ENCODE data around the gene IQGAP3. TPM values are rescaled to one million over a fixed set of nuclear protein-coding genes. Genes with fewer than 3 reads are reported as not detected.

IQGAP3 gene
- total RNA-seq, 3 donors from 2014 or later: 3.4 to 15.5 (median 5.7) TPM

DNA sequence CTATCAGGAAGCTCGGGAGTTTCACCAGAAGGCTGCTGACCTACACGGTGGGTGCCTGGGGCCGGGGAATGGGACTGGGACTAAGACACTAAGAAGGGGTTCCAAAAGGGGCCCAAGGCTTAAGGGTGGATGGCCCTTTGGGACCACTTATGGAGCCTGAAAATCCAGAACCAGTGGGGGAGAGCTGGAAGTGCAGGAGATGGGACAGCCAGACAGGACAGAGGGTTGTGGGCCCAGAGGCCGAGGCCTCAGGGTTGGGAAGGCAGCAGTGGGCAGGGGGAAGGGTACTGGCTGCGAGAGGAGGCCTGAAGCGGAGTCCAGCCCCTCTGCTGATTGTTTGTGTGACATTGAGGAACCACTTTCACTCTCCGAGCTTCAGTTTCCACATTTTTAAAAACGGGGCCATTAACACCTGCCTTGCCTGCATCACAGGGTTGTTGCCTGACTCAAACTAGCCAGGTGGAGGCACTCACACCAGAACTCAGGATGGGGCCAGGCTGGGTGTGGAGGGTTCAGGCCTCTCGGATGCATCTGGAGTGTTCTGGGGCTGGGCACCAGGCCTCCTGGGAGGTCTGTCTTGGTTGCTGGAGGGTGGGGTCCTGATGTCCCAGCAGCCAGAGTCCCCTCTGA, 10.1 kb upstream of the IQGAP3 start:
- Histone ChIP-seq H3K4me1 (ENCODE audit: low read depth) (no peaks in the 10 kb centered on the region), H3K36me3 (ENCODE audit: low read depth) (no peaks in the 10 kb centered on the region), H3K9me3 (no peaks in the 10 kb centered on the region), H3K4me3 (no peak overlapping the region)
- DNase-seq (peak in 1 of 3 donors; percentile 18), ATAC-seq (no peak)
- TF ChIP-seq, protein P1, sequence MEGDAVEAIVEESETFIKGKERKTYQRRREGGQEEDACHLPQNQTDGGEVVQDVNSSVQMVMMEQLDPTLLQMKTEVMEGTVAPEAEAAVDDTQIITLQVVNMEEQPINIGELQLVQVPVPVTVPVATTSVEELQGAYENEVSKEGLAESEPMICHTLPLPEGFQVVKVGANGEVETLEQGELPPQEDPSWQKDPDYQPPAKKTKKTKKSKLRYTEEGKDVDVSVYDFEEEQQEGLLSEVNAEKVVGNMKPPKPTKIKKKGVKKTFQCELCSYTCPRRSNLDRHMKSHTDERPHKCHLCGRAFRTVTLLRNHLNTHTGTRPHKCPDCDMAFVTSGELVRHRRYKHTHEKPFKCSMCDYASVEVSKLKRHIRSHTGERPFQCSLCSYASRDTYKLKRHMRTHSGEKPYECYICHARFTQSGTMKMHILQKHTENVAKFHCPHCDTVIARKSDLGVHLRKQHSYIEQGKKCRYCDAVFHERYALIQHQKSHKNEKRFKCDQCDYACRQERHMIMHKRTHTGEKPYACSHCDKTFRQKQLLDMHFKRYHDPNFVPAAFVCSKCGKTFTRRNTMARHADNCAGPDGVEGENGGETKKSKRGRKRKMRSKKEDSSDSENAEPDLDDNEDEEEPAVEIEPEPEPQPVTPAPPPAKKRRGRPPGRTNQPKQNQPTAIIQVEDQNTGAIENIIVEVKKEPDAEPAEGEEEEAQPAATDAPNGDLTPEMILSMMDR (IDR thresholded peaks at IDR 0.05): no peak
- intact Hi-C loops (cut with DNase I, micrococcal nuclease): loop anchor here in 1 of 2 donors (5.0 kb wide), 1 partner anchor 75 kb away; no protein-coding TSS in a partner anchor

DNA sequence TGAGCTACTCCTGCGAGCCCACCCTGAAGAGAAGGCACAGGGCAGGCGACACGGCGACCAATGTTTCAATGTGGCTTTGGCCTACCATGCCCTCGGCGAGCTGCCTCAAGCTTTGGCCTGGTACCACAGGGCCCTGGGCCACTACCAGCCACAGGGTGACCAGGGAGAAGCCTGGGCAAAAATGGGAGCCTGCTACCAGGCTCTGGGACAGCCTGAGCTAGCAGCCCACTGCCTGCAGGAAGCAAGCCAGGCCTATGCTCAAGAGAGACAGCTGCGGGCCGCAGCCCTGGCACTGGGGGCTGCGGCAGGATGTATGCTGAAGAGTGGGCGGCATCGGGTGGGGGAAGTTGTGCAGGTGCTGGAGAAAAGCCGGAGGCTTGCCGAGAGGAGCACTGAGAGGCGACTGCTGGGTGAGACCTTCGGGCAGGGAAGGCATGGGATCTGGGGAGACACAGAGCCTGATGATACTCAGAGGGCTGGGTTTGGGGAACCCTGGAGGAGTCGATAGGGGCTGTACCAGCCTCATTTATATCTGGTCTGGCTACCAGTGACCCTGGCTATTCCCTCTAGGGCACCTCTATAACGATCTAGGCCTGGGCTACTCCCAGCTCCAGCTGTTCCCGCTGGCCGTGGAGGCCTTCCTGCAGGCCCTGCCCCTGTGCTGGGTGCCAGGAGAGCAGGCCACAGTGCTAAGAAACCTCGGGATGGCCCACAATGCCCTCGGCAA, 9.5 kb upstream of the IQGAP3 start:
- Histone ChIP-seq H3K4me1 (ENCODE audit: low read depth) (no peaks in the 10 kb centered on the region), H3K36me3 (ENCODE audit: low read depth) (no peaks in the 10 kb centered on the region), H3K9me3 (no peaks in the 10 kb centered on the region), H3K4me3 (no peak overlapping the region)
- intact Hi-C loops (cut with DNase I, micrococcal nuclease): loop anchor here in 1 of 2 donors (5.0 kb wide), 1 partner anchor 75 kb away; no protein-coding TSS in a partner anchor
- TF ChIP-seq, protein P1 (IDR thresholded peaks at IDR 0.05): no peak
- DNase-seq (peak in 1 of 3 donors; percentile 22), ATAC-seq (peak; percentile 8)

DNA sequence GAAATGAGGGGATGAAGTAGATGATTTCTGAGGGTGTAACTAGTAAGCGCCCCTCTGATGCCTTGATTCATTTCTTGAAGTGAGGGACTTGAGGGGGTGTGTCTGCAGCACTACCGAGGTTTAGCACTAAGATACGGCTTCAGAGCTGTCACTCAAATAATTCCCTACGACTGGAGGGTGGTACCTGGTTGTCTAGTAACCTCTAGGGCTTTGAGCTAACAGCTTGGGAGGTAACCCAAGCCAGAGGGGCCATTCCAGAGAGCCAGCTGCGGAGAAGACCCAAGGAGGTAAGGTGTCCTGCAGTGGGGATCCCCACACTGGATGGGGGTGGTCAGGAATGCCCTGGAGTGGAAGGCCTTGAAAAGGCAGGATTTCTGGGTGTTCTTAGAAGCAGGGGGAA, 7.1 kb upstream of the IQGAP3 start, which contains the start of gene TTC24:
TSS of gene TTC24 (plus strand) at position 252 of the 400 bp plus-strand sequence. CDS start 1,642 bp downstream, outside the sequence.
- Histone ChIP-seq H3K4me1 (ENCODE audit: low read depth) (no peaks in the 10 kb centered on the region), H3K36me3 (ENCODE audit: low read depth) (no peaks in the 10 kb centered on the region), H3K4me3 (no peak within 1 kb of the TSS), H3K9me3 (no peaks in the 10 kb centered on the region)
- TF ChIP-seq, protein P1 (IDR thresholded peaks at IDR 0.05): no peak
- DNase-seq (no peak), ATAC-seq (no peak)
- intact Hi-C loops (cut with DNase I, micrococcal nuclease): no loop called here

DNA sequence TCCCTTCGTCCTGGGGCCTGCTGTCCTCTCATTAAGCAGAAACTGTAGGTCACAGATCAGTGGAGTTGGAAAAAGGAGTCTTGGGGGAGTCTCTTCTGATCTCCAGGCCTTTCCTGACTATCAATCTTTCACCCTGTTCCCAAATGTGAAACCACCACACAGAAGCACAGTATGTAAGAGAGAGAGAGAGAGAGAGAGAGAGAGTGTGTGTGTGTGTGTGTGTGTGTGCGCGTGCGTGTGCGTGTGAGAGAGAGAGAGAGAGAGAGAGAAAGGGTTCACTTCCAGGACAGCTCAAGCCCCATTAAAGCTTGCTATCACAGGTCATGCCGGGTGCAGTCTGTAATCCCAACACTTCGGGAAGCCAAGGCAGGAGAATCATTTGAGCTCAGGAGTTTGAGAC, 5.7 kb upstream of the IQGAP3 start:
- ATAC-seq (no peak), DNase-seq (no peak)
- Histone ChIP-seq H3K4me3 (no peak overlapping the region), H3K4me1 (ENCODE audit: low read depth) (no peaks in the 10 kb centered on the region), H3K9me3 (no peaks in the 10 kb centered on the region), H3K36me3 (ENCODE audit: low read depth) (no peaks in the 10 kb centered on the region)
- intact Hi-C loops (cut with DNase I, micrococcal nuclease): no loop called here
- TF ChIP-seq, protein P1 (IDR thresholded peaks at IDR 0.05): no peak

DNA sequence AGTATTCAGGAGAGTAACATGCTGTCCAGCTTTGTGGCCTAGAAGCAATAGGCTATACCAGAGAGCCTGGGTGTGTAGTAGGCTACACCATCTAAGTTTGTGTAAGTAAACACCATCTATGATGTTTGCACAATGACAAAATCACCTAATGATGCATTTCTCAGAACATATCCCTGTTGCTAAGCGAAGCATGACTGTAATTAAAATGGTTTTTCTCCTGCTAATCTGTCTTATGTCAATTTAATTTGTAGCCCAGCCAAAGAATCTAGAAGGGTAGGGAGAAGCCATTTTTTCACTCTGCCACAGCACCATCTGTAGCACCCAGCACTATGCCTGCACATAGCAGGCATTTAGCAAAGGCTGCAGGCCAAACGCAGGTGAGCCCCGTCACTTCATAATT, 5.2 kb upstream of the IQGAP3 start:
- intact Hi-C loops (cut with DNase I, micrococcal nuclease): no loop called here
- Histone ChIP-seq H3K4me3 (no peak overlapping the region), H3K4me1 (ENCODE audit: low read depth) (peaks cover 1% of the 10 kb centered on the region), H3K36me3 (ENCODE audit: low read depth) (no peaks in the 10 kb centered on the region), H3K9me3 (no peaks in the 10 kb centered on the region)
- DNase-seq: no peak
- TF ChIP-seq, protein P1 (IDR thresholded peaks at IDR 0.05): no peak
- ATAC-seq: peak; percentile 71

Measured in mucosa of descending colon (tissue), 3 donors.